H1 (cell line): ENCODE data around the gene DOCK9. TPM values are rescaled to one million over a fixed set of nuclear protein-coding genes. Genes with fewer than 3 reads are reported as not detected.

Experiments used
- CREB1 ChIP-seq: IDR thresholded peaks from 2 replicates; pipeline ENCODE4 v1.6.1; 2012; ENCODE audit warnings: inconsistent platforms
- MAFK ChIP-seq: IDR thresholded peaks from 2 replicates; pipeline ENCODE4 v1.6.1; 2012; ENCODE audit warnings: low read depth, mild to moderate bottlenecking, improper control_type of control experiment, low read length
- RFX5 ChIP-seq: IDR thresholded peaks from 2 replicates; pipeline ENCODE4 v1.6.1; 2011; ENCODE audit warnings: low read depth, low read length, improper control_type of control experiment, borderline replicate concordance
- ZNF274 ChIP-seq: IDR thresholded peaks from 2 replicates; pipeline ENCODE4 v1.7.0; 2012; ENCODE audit warnings: low read length, borderline replicate concordance; ENCODE audit errors: extremely low read depth
- polyA plus RNA-seq, 7 experiments: library from polyadenylated mRNA; depleted of rRNA in 3 of 7; stranded (reverse) in 5 of 7; unstranded in 2 of 7; fragments of >200 nt in 5 of 7; fragments of 200-250 nt in 2 of 7; gene quantifications; 1 replicate in 5 of 7; 2 replicates in 1 of 7; 4 replicates in 1 of 7; pipeline versions ENCODE4 v1.2.1 to v1.2.3, GENCODE V29; 2011 to 2013; ENCODE audit warnings: missing spikeins in 2 of 7, mixed read lengths in 2 of 7
- total RNA-seq: library from RNA; stranded (reverse); fragmentation: NEBNext Ultra II Directional; extraction: Animal tissue kit (Norgen Biotek cat#: 25700); gene quantifications from 2 replicates; pipeline ENCODE4 v1.2.1, GENCODE V29; 2021
- TF ChIP-seq, protein P1 (sequence below): IDR thresholded peaks from 2 replicates; pipeline ENCODE4 v1.6.1; 2012; ENCODE audit warnings: low read length, inconsistent platforms

Gene DOCK9
- total and polyA plus RNA-seq, 2 of the 8 experiments (the other 6 are each of a cell fraction or from before 2014, with no cell fraction given): 21.6 to 31.5 TPM

DNA sequence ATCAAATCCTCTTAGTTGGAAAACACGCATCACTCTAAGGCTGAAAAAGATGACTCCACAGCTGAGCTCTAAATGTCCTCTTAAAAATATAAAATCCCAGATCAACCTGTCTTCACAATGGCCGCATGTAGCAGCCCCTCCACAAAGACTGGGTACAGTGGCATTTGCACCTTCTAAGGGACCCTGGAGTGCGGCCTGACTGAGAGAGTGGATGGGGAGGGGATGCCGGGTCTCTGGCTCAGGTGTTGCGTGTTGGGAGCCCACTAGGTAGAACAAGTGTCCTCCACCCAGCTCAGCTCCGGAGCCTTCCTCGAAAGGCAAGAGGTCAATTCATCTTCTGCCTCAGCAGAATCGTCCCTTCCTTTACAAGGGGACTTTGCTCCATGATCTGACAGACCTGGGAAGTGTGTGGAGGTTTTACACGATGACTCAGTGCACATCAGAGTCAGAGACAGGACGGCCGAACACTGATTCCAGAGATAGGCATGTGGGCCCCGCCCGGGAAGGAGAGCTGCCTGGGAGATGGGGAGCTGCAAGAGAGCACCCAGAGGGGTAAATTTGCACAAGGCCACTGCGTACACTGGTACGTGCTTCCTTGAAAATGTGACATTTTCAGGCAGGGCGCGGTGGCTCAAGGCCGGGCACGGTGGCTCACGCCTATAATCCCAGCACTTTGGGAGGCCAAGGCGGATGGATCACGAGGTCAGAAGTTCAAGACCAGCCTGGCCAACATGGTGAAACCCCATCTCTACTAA is 201.8 kb downstream of the DOCK9 start (continued):
- TF ChIP-seq, protein P1, sequence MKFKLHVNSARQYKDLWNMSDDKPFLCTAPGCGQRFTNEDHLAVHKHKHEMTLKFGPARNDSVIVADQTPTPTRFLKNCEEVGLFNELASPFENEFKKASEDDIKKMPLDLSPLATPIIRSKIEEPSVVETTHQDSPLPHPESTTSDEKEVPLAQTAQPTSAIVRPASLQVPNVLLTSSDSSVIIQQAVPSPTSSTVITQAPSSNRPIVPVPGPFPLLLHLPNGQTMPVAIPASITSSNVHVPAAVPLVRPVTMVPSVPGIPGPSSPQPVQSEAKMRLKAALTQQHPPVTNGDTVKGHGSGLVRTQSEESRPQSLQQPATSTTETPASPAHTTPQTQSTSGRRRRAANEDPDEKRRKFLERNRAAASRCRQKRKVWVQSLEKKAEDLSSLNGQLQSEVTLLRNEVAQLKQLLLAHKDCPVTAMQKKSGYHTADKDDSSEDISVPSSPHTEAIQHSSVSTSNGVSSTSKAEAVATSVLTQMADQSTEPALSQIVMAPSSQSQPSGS: no peak
- no peak for TF ChIP-seq ZNF274
- TF ChIP-seq MAFK: no peak
- no peak for TF ChIP-seq RFX5
- TF ChIP-seq CREB1: no peak
- TF ChIP-seq, all 59 proteins: peak for 0
